GM23338 (cell line): ENCODE data around the gene TXNRD1. TPM values are rescaled to one million over a fixed set of nuclear protein-coding genes. Genes with fewer than 3 reads are reported as not detected.
A peak's percentile ranks its signal among the peaks of the same experiment; 100 is the strongest.

ENCODE experiments used
- ATAC-seq: fragments of 200-7000 bp; cut with Tn5 transposase; 3 replicates; pipeline ENCODE4 v1.9.1; 2020
- DNase-seq: peaks from one replicate; pipeline ENCODE4 v3.0.0-alpha.2; 2015; ENCODE audit warnings: low spot score
- H2AFZ ChIP-seq: fragments of 200-600 bp; sonication (generic); 2 replicates; pipeline ENCODE4 v1.8.0; 2016; ENCODE audit warnings: antibody characterized with exemption, mild to moderate bottlenecking, moderate library complexity
- H3F3A ChIP-seq: fragments of 200-600 bp; sonication (generic); replicated peaks from 2 replicates; pipeline ENCODE4 v1.8.0; 2017; ENCODE audit warnings: antibody characterized with exemption, mixed run types, low read depth
- H3K27ac ChIP-seq: fragments of 200-600 bp; sonication (generic); 2 replicates; pipeline ENCODE4 v1.6.1; 2016; ENCODE audit warnings: low read depth
- H3K27me3 ChIP-seq: fragments of 200-600 bp; sonication (generic); 2 replicates; pipeline ENCODE4 v1.8.0; 2016; ENCODE audit warnings: mild to moderate bottlenecking, mixed run types, moderate library complexity; ENCODE audit not compliant: insufficient read depth
- H3K36me3 ChIP-seq: fragments of 200-600 bp; sonication (generic); 2 replicates; pipeline ENCODE4 v1.8.0; 2016; ENCODE audit warnings: mild to moderate bottlenecking; ENCODE audit not compliant: insufficient read depth
- H3K4me1 ChIP-seq: fragments of 200-600 bp; sonication (generic); 2 replicates; pipeline ENCODE4 v1.8.0; 2016; ENCODE audit warnings: mild to moderate bottlenecking, moderate library complexity; ENCODE audit not compliant: insufficient read depth
- H3K4me2 ChIP-seq: fragments of 200-600 bp; sonication (generic); 2 replicates; pipeline ENCODE4 v1.7.1; 2017; ENCODE audit warnings: mixed run types
- H3K4me3 ChIP-seq: fragments of 200-600 bp; sonication (generic); 2 replicates; pipeline ENCODE4 v1.6.1; 2016; ENCODE audit warnings: mixed run types
- H3K79me2 ChIP-seq: fragments of 200-600 bp; sonication (generic); replicated peaks from 2 replicates; pipeline ENCODE4 v1.8.0; 2017; ENCODE audit warnings: mild to moderate bottlenecking; ENCODE audit not compliant: insufficient read depth
- H3K9me2 ChIP-seq: fragments of 200-600 bp; sonication (generic); 2 replicates; pipeline ENCODE4 v1.8.0; 2017; ENCODE audit not compliant: insufficient read depth
- H4K20me1 ChIP-seq: fragments of 200-600 bp; sonication (generic); replicated peaks from 2 replicates; pipeline ENCODE4 v1.8.0; 2017; ENCODE audit warnings: mild to moderate bottlenecking; ENCODE audit not compliant: insufficient read depth
- H3K27ac Mint-ChIP-seq: 2 replicates; pipeline ENCODE4 v1.8.0; 2020; ENCODE audit warnings: inconsistent platforms, mild to moderate bottlenecking, moderate library complexity, mixed read lengths
- H3K27me3 Mint-ChIP-seq: 3 replicates; pipeline ENCODE4 v1.8.0; 2022; ENCODE audit warnings: low read depth, mild to moderate bottlenecking, moderate library complexity, mixed read lengths, inconsistent platforms; ENCODE audit not compliant: insufficient read depth, poor library complexity
- H3K36me3 Mint-ChIP-seq: 3 replicates; pipeline ENCODE4 v1.8.0; 2021; ENCODE audit warnings: low read depth, mild to moderate bottlenecking, inconsistent platforms, moderate library complexity, mixed read lengths
- H3K4me1 Mint-ChIP-seq: 3 replicates; pipeline ENCODE4 v1.8.0; 2020; ENCODE audit warnings: mild to moderate bottlenecking, inconsistent platforms, mixed read lengths
- H3K4me3 Mint-ChIP-seq: 3 replicates; pipeline ENCODE4 v1.8.0; 2021; ENCODE audit warnings: moderate library complexity, mild to moderate bottlenecking, inconsistent platforms, mixed read lengths
- H3K9me3 Mint-ChIP-seq: 3 replicates; pipeline ENCODE4 v1.8.0; 2020; ENCODE audit warnings: moderate library complexity, mild to moderate bottlenecking, inconsistent platforms, mixed read lengths
- CREB1 ChIP-seq: fragments of 250-450 bp; sonication (Bioruptor Pico); IDR thresholded peaks from 2 replicates; pipeline ENCODE4 v1.5.0; 2020; ENCODE audit warnings: low read depth, mild to moderate bottlenecking, moderate library complexity
- JUNB ChIP-seq: IDR thresholded peaks from one replicate; pipeline ENCODE4 v1.6.1; 2016; ENCODE audit warnings: antibody characterized with exemption; ENCODE audit not compliant: unreplicated experiment
- NANOG ChIP-seq: IDR thresholded peaks from 2 replicates; pipeline ENCODE4 v1.6.1; 2016; ENCODE audit warnings: antibody characterized with exemption, borderline replicate concordance
- ZNF114 ChIP-seq: fragments of 250-450 bp; sonication (Bioruptor Pico); IDR thresholded peaks from 2 replicates; pipeline ENCODE4 v1.5.0; 2020; ENCODE audit warnings: mild to moderate bottlenecking, moderate library complexity
- polyA plus RNA-seq: library from polyadenylated mRNA; unstranded; fragments of >200 nt; fragmentation: Nextera tagmentation; extraction: Ambion mirVana; gene quantifications from 2 replicates; pipeline ENCODE4 v1.2.1, GENCODE V29; 2016
- total RNA-seq: library from RNA; depleted of rRNA; stranded (reverse); fragments of >200 nt; shearing (Covaris generic); gene quantifications from 2 replicates; pipeline ENCODE4 v1.2.3, GENCODE V29; 2014
- TF ChIP-seq, protein P1 (sequence below): IDR thresholded peaks from one replicate; pipeline ENCODE4 v1.6.1; 2018; ENCODE audit warnings: antibody characterized with exemption; ENCODE audit not compliant: unreplicated experiment
- TF ChIP-seq, protein P2 (sequence below): IDR thresholded peaks from 2 replicates; pipeline ENCODE4 v1.6.1; 2016; ENCODE audit warnings: antibody characterized with exemption

TXNRD1 gene
- total and polyA plus RNA-seq, 2 experiments from 2014 or later: 115 to 127 TPM

DNA sequence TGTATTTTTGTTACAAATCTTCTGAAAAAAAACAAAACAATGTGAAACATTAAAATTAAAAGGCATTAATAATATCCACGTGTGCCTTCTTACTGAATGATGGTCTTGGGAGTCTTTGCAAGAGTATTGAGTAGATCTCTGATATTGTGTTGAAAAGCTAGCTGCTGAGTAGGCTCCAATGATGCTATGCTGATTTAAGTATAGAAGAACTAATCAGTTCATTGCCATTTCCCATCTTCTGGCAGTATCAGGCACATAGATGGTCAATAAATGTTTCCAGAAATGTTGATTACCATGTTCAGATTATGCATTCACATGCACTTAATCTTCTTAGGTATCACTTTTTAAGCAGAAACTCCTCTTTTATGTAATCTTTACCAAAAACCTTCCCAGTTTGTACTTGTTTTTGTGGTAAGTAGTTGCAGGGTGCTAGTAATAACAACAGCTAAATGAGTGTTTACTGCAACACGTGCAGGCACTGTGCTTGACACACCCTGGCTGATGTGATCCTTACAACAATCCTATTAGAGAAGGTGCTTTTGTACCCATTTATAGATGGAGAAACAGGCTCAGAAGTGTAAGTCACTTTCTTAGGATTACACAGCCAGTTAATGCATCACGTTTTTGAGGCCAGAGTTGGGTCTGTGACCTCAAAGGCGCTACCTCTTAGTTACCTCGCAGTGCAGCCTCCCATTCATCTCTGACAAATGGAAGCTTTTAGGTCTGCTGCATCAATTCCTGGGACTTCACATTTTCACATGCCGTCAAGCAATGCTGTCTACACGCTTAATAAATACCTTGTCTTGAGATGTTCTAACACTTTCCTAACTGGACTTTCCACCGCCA is 134.9 kb downstream of the TXNRD1 start (continued):
- TF ChIP-seq, protein P1, sequence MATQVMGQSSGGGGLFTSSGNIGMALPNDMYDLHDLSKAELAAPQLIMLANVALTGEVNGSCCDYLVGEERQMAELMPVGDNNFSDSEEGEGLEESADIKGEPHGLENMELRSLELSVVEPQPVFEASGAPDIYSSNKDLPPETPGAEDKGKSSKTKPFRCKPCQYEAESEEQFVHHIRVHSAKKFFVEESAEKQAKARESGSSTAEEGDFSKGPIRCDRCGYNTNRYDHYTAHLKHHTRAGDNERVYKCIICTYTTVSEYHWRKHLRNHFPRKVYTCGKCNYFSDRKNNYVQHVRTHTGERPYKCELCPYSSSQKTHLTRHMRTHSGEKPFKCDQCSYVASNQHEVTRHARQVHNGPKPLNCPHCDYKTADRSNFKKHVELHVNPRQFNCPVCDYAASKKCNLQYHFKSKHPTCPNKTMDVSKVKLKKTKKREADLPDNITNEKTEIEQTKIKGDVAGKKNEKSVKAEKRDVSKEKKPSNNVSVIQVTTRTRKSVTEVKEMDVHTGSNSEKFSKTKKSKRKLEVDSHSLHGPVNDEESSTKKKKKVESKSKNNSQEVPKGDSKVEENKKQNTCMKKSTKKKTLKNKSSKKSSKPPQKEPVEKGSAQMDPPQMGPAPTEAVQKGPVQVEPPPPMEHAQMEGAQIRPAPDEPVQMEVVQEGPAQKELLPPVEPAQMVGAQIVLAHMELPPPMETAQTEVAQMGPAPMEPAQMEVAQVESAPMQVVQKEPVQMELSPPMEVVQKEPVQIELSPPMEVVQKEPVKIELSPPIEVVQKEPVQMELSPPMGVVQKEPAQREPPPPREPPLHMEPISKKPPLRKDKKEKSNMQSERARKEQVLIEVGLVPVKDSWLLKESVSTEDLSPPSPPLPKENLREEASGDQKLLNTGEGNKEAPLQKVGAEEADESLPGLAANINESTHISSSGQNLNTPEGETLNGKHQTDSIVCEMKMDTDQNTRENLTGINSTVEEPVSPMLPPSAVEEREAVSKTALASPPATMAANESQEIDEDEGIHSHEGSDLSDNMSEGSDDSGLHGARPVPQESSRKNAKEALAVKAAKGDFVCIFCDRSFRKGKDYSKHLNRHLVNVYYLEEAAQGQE: no peak

DNA sequence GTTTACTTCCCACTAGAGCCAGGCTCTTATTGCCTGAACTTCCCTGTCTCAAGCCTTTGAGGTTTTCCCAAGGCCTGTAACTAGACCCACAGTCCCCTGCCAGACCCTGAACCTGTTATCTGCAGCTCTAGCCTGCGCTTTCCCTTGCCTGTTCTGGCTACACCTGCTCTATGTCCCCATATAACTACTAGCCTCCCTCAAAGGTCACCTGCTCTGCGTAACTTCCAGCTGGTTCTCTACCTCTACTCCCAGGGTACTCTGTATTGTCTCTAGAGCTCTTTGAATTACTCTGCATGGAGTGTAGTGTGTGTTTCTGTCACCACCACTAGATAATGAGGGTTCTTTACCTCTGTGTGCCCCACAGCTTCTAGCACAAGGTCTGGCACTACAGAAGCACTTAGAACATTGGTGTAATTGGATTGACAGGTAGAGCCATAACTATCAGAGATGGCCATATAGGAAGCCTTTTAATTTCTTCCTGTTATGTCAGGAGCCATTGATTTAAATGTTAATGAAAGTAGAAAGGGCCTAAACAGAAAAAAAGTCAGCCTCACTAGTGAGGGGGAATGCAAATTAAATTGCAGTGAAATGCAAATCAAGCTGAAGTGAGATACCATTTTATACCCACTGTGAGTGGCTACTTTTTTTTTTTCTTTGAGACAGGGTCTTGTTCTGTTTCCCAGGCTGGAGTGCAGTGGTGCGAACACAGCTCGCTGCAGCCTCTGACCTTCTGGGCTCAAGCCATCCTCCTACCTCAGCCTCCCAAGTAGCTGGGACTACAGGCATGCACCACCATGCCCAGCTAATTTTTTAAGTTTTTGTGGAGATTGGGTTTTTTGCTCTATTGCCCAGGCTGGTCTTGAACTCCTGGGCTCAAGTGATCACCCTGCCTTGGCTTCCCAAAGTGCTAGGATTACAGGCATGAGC is 135.7 kb downstream of the TXNRD1 start:
- DNase-seq (peak; percentile 37), ATAC-seq (peak; percentile 83)
- H3K36me3 Mint-ChIP-seq: peaks cover 41% of the 10 kb centered on the region
- H3K27ac Mint-ChIP-seq: peak overlapping the region; percentile 87
- H4K20me1 ChIP-seq: peaks cover 9% of the 10 kb centered on the region
- H3K9me3 Mint-ChIP-seq: no peaks in the 10 kb centered on the region
- peaks cover 9% of the 10 kb centered on the region for H3K27me3 Mint-ChIP-seq
- H3K79me2 ChIP-seq: peaks cover 6% of the 10 kb centered on the region
- peak overlapping the region; percentile 40 for H3K4me2 ChIP-seq
- peak overlapping the region; percentile 63; the same call in 1 of the 2 replicates for H3K27ac ChIP-seq
- peak overlapping the region; percentile 1; the same call in 1 of the 3 replicates for H3K4me3 Mint-ChIP-seq
- H3K4me1 ChIP-seq: peaks cover 35% of the 10 kb centered on the region
- no peak overlapping the region for H2AFZ ChIP-seq
- no peaks in the 10 kb centered on the region for H3K9me2 ChIP-seq
- TF ChIP-seq NANOG (no peak), CREB1 (CRISPR knock-in tag) (no peak), JUNB (no peak), ZNF114 (CRISPR knock-in tag) (no peak)
- TF ChIP-seq, protein P2, sequence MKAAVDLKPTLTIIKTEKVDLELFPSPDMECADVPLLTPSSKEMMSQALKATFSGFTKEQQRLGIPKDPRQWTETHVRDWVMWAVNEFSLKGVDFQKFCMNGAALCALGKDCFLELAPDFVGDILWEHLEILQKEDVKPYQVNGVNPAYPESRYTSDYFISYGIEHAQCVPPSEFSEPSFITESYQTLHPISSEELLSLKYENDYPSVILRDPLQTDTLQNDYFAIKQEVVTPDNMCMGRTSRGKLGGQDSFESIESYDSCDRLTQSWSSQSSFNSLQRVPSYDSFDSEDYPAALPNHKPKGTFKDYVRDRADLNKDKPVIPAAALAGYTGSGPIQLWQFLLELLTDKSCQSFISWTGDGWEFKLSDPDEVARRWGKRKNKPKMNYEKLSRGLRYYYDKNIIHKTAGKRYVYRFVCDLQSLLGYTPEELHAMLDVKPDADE: no peak
- TF ChIP-seq, protein P1: no peak
- no peaks in the 10 kb centered on the region for H3F3A ChIP-seq
- H3K27me3 ChIP-seq: no peaks in the 10 kb centered on the region
- no peak overlapping the region for H3K4me3 ChIP-seq
- peaks cover 13% of the 10 kb centered on the region; the same call in 1 of the 2 replicates for H3K36me3 ChIP-seq
- peaks cover 35% of the 10 kb centered on the region for H3K4me1 Mint-ChIP-seq
